HFFc6 (cell line): Measurements from ENCODE around the gene GPR31. TPM values are rescaled to one million over a fixed set of nuclear protein-coding genes. Genes with fewer than 3 reads are reported as not detected.

Experiments
- DNase-seq: peaks from one replicate; pipeline ENCODE4 v3.0.0-alpha.2; 2018
- H3K27ac Mint-ChIP-seq: 2 replicates; pipeline ENCODE4 v1.8.0; 2020; ENCODE audit warnings: mild to moderate bottlenecking, mixed read lengths
- H3K27me3 Mint-ChIP-seq: 2 replicates; pipeline ENCODE4 v1.8.0; 2021; ENCODE audit warnings: mild to moderate bottlenecking, moderate library complexity, mixed read lengths; ENCODE audit not compliant: insufficient read depth
- H3K36me3 Mint-ChIP-seq: 2 replicates; pipeline ENCODE4 v1.8.0; 2021; ENCODE audit warnings: low read depth, mixed read lengths
- H3K4me1 Mint-ChIP-seq: 2 replicates; pipeline ENCODE4 v1.8.0; 2020; ENCODE audit warnings: low read depth, mixed read lengths
- H3K4me3 Mint-ChIP-seq: 2 replicates; pipeline ENCODE4 v1.8.0; 2020; ENCODE audit warnings: mild to moderate bottlenecking, moderate library complexity, mixed read lengths
- H3K9me3 Mint-ChIP-seq: 2 replicates; pipeline ENCODE4 v1.8.0; 2020; ENCODE audit warnings: mild to moderate bottlenecking, mixed read lengths
- CTCF ChIP-seq: fragments of 200-600 bp; sonication (generic); IDR thresholded peaks from 2 replicates; pipeline ENCODE4 v1.5.0; 2021; ENCODE audit warnings: antibody characterized with exemption, mild to moderate bottlenecking
- total RNA-seq, 6 experiments: library from RNA; stranded (reverse); fragmentation: NEBNext Ultra II Directional; extraction: Animal tissue kit (Norgen Biotek cat#: 25700); gene quantifications; 2 replicates in 1 of 6; 3 replicates in 5 of 6; pipeline ENCODE4 v1.2.3, GENCODE V29; 2021

The GPR31 gene
- total RNA-seq, 6 experiments from 2014 or later: not detected

DNA sequence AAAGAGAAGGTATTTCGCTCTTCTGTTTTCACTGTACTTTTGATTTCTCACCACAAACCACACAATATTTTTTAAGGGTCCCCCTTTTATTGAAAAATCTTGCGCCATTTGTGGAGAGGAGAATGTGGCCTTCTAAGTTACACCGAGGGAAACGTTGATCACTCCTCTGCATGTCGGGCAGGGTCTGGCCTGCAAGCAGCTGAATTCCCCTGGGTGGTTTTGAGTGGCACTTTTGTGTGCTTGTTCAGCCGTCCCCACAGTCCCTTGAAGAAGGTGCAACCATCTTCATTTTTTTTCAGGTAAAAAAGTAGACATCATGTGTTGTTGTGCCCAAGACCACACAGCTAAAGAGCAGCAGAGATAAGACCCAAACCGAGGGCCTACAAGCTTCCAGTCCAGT is 6.1 kb downstream of the GPR31 start:
- Mint-ChIP-seq H3K4me3 (no peak overlapping the region), H3K4me1 (no peaks in the 10 kb centered on the region; the same call in 1 of the 2 replicates), H3K27me3 (peaks cover 4% of the 10 kb centered on the region), H3K9me3 (peaks cover 31% of the 10 kb centered on the region), H3K36me3 (peaks cover 6% of the 10 kb centered on the region; the same call in 1 of the 2 replicates), H3K27ac (no peak overlapping the region)
- TF ChIP-seq CTCF: no peak
- DNase-seq: no peak

- Mint-ChIP-seq H3K4me1 (no peaks in the 10 kb centered on the region; the same call in 1 of the 2 replicates), H3K36me3 (peaks cover 6% of the 10 kb centered on the region; the same call in 1 of the 2 replicates), H3K27ac (no peak overlapping the region), H3K27me3 (peaks cover 4% of the 10 kb centered on the region), H3K4me3 (no peak overlapping the region), H3K9me3 (peaks cover 33% of the 10 kb centered on the region)
- DNase-seq: no peak
- TF ChIP-seq CTCF: no peak
These were observed 6.7 kb downstream of the GPR31 start for GRCh38 chr6:167150941-167151549.

DNA sequence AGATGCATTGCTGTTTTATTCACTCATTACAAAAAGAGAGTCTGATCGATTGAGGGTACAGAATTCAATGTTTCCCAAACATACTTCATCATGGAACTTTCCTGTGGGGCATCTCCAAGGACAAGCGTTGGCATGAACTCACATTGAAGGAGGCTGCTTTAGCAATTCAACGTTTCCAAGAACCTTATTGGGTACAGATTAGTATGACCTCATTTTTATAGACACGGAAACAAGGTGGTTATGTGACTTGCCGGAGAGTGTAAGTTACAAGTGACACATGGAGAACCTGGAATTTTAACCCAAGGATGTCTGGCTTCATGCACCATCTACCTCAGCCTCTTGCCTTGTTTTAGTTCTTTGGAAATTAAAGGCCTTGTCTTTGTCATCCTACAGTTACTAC is 8.8 kb downstream of the GPR31 start:
- peaks cover 5% of the 10 kb centered on the region for H3K27me3 Mint-ChIP-seq
- no peak overlapping the region for H3K27ac Mint-ChIP-seq
- peaks cover 14% of the 10 kb centered on the region for H3K36me3 Mint-ChIP-seq
- DNase-seq: no peak
- no peak for TF ChIP-seq CTCF
- no peaks in the 10 kb centered on the region; the same call in 1 of the 2 replicates for H3K4me1 Mint-ChIP-seq
- H3K4me3 Mint-ChIP-seq: no peak overlapping the region
- peaks cover 51% of the 10 kb centered on the region for H3K9me3 Mint-ChIP-seq

DNA sequence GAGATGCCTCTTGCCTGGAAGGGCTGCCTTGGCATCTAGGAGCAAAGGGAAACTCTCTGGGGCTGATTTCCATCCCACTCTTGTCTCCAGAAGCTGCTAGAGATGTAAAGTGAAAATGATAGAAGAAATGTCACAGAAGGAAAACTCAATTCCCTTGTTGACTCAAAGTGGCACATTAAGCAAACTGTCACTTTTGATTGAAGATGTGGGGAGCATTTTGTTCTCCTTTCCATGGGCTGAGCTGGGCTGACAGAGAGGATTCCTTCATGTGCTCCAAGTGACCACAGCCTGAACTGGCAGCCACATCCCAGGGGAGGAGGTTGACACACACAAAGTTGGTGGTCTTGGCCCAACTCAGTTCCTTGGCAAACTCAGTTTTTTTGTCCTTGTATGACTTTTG is 9.8 kb downstream of the GPR31 start:
- Mint-ChIP-seq H3K27ac (no peak overlapping the region), H3K36me3 (peaks cover 14% of the 10 kb centered on the region), H3K27me3 (peaks cover 5% of the 10 kb centered on the region)

GRCh38 chr6:167146977-167147376 is 10.8 kb downstream of the GPR31 start:
- peaks cover 14% of the 10 kb centered on the region for H3K36me3 Mint-ChIP-seq
- no peak overlapping the region for H3K27ac Mint-ChIP-seq
- H3K27me3 Mint-ChIP-seq: peaks cover 5% of the 10 kb centered on the region
- no peaks in the 10 kb centered on the region; the same call in 1 of the 2 replicates for H3K4me1 Mint-ChIP-seq
- no peak overlapping the region for H3K4me3 Mint-ChIP-seq
- peaks cover 50% of the 10 kb centered on the region for H3K9me3 Mint-ChIP-seq
- TF ChIP-seq CTCF: no peak
- DNase-seq: no peak

More for the DNA sequence above, 9.8 kb downstream of the GPR31 start:
- DNase-seq: no peak
- no peak for TF ChIP-seq CTCF
- Mint-ChIP-seq H3K4me1 (no peaks in the 10 kb centered on the region; the same call in 1 of the 2 replicates), H3K9me3 (peaks cover 54% of the 10 kb centered on the region), H3K4me3 (no peak overlapping the region)
